Measurements from ENCODE around the gene TPPP2.

Gene TPPP2

DNA sequence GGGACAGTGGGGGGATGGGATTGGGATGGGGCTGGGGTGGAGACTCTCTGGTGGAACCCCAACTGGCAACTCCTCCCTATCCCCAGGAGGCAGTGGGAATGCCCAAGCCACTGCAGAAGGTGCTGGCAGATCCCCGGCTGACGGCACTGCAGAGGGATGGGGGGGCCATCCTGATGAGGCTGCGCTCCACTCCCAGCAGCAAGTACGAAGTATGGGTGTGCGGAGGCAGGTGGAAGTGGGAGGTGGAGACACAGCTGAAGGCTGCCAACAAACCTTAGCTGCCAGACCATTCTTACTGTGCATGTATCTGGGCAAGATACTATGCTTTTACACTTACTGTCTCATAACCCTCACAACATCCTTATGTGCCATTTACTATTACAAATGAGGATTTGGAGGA, 48.3 kb downstream of the TPPP2 start:
- no peak for TF ChIP-seq POLR2AphosphoS5 (IDR thresholded peaks at IDR 0.05; ENCODE audit: low read depth, low read length)
- TF ChIP-seq, protein P1, sequence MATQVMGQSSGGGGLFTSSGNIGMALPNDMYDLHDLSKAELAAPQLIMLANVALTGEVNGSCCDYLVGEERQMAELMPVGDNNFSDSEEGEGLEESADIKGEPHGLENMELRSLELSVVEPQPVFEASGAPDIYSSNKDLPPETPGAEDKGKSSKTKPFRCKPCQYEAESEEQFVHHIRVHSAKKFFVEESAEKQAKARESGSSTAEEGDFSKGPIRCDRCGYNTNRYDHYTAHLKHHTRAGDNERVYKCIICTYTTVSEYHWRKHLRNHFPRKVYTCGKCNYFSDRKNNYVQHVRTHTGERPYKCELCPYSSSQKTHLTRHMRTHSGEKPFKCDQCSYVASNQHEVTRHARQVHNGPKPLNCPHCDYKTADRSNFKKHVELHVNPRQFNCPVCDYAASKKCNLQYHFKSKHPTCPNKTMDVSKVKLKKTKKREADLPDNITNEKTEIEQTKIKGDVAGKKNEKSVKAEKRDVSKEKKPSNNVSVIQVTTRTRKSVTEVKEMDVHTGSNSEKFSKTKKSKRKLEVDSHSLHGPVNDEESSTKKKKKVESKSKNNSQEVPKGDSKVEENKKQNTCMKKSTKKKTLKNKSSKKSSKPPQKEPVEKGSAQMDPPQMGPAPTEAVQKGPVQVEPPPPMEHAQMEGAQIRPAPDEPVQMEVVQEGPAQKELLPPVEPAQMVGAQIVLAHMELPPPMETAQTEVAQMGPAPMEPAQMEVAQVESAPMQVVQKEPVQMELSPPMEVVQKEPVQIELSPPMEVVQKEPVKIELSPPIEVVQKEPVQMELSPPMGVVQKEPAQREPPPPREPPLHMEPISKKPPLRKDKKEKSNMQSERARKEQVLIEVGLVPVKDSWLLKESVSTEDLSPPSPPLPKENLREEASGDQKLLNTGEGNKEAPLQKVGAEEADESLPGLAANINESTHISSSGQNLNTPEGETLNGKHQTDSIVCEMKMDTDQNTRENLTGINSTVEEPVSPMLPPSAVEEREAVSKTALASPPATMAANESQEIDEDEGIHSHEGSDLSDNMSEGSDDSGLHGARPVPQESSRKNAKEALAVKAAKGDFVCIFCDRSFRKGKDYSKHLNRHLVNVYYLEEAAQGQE (IDR thresholded peaks at IDR 0.05; ENCODE audit: insufficient read depth in 1 of 2, low read depth in 2 of 2, low read length in 2 of 2): no peak
- no peak for TF ChIP-seq FOXP2 (optimal IDR thresholded peaks at IDR 0.05; ENCODE audit: borderline replicate concordance, extremely low read depth, extremely low read length, insufficient read depth)

DNA sequence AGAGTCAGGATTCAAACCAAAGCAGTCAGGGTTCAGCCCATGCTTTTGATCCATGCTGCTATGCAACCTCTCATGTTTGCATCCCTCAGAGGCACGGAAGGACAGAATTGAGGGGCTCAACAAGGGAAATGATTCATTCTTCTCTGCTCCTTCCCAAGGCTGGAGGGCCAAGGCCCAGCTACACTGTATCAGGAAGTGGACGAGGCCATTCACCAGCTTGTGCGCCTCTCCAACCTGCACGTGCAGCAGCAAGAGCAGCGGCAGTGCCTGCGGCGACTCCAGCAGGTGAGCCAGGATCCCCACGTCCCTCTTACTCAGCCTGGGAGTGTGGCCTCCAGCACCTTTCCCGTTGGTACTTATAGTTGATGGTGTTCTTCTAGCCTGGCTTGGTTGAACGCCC, 48.7 kb downstream of the TPPP2 start:
- TF ChIP-seq TAF1 (IDR thresholded peaks at IDR 0.05; ENCODE audit: borderline replicate concordance, insufficient read depth, low read length) (no peak), FOXP2 (optimal IDR thresholded peaks at IDR 0.05; ENCODE audit: borderline replicate concordance, extremely low read depth, extremely low read length, insufficient read depth) (no peak), SIN3A (IDR thresholded peaks at IDR 0.05; ENCODE audit: borderline replicate concordance, insufficient read depth, low read length) (no peak), POLR2AphosphoS5 (IDR thresholded peaks at IDR 0.05; ENCODE audit: low read depth, low read length) (no peak)
- TF ChIP-seq, protein P1 (IDR thresholded peaks at IDR 0.05; ENCODE audit: insufficient read depth in 1 of 2, low read depth in 2 of 2, low read length in 2 of 2): no peak

DNA sequence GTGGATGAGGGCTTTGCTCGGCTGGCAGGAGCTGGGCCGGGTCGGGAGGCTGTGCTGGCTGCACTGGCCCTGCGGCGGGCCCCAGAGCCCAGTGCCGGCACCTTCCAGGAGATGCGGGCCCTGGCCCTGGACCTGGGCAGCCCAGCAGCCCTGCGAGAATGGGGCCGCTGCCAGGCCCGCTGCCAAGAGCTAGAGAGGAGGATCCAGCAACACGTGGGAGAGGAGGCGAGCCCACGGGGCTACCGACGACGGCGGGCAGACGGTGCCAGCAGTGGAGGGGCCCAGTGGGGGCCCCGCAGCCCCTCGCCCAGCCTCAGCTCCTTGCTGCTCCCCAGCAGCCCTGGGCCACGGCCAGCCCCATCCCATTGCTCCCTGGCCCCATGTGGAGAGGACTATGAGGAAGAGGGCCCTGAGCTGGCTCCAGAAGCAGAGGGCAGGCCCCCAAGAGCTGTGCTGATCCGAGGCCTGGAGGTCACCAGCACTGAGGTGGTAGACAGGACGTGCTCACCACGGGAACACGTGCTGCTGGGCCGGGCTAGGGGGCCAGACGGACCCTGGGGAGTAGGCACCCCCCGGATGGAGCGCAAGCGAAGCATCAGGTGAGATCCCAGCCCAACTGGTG, 51.6 kb downstream of the TPPP2 start:
- no peak for TF ChIP-seq FOXP2 (optimal IDR thresholded peaks at IDR 0.05; ENCODE audit: borderline replicate concordance, extremely low read depth, extremely low read length, insufficient read depth)
- no peak for TF ChIP-seq POLR2AphosphoS5 (IDR thresholded peaks at IDR 0.05; ENCODE audit: low read depth, low read length)
- TF ChIP-seq, protein P1 (IDR thresholded peaks at IDR 0.05; ENCODE audit: insufficient read depth in 1 of 2, low read depth in 2 of 2, low read length in 2 of 2): no peak
- no peak for TF ChIP-seq TAF1 (IDR thresholded peaks at IDR 0.05; ENCODE audit: borderline replicate concordance, insufficient read depth, low read length)
- no peak for TF ChIP-seq SIN3A (IDR thresholded peaks at IDR 0.05; ENCODE audit: borderline replicate concordance, insufficient read depth, low read length)
